ENCODE results near the gene MAPK8.

Gene MAPK8

GRCh38 chr10:48284811-48285210 lies 21.7 kb upstream of the MAPK8 start:
- Histone ChIP-seq H3K27me3 (ENCODE audit: insufficient read depth, poor library complexity, severe bottlenecking) (no peaks in the 10 kb centered on the region), H3K4me3 (replicated peaks; ENCODE audit: insufficient read depth, low read length) (no peak overlapping the region), H3K27ac (replicated peaks) (no peak overlapping the region)
- no peak for TF ChIP-seq POLR2AphosphoS5 (IDR thresholded peaks at IDR 0.05; ENCODE audit: low read depth)
- DNase-seq (ENCODE audit: low read depth in 1 of 2, low spot score in 1 of 2) = no peak

GRCh38 chr10:48285710-48286109 lies 20.8 kb upstream of the MAPK8 start:
- TF ChIP-seq SPI1 (IDR thresholded peaks at IDR 0.05; ENCODE audit: borderline replicate concordance, low read depth) (no peak), POLR2AphosphoS5 (IDR thresholded peaks at IDR 0.05; ENCODE audit: low read depth) (no peak), REST (IDR thresholded peaks at IDR 0.05; ENCODE audit: insufficient replicate concordance, low read depth) (no peak), GABPA (IDR thresholded peaks at IDR 0.05; ENCODE audit: low read depth) (no peak), CTCF (IDR thresholded peaks at IDR 0.05; ENCODE audit: insufficient read depth, low read length) (no peak)
- H3K27me3 ChIP-seq (ENCODE audit: insufficient read depth, poor library complexity, severe bottlenecking) = no peaks in the 10 kb centered on the region
- H3K4me3 ChIP-seq (replicated peaks; ENCODE audit: insufficient read depth, low read length) = no peak overlapping the region
- H3K27ac ChIP-seq (replicated peaks) = no peak overlapping the region
- no peak for DNase-seq (ENCODE audit: low read depth in 1 of 2, low spot score in 1 of 2)

- TF ChIP-seq CTCF (IDR thresholded peaks at IDR 0.05; ENCODE audit: insufficient read depth, low read length) (no peak), POLR2AphosphoS5 (IDR thresholded peaks at IDR 0.05; ENCODE audit: low read depth) (no peak), SPI1 (IDR thresholded peaks at IDR 0.05; ENCODE audit: borderline replicate concordance, low read depth) (no peak), REST (IDR thresholded peaks at IDR 0.05; ENCODE audit: insufficient replicate concordance, low read depth) (no peak), GABPA (IDR thresholded peaks at IDR 0.05; ENCODE audit: low read depth) (no peak)
- Histone ChIP-seq H3K27me3 (ENCODE audit: insufficient read depth, poor library complexity, severe bottlenecking) (no peaks in the 10 kb centered on the region), H3K4me3 (replicated peaks; ENCODE audit: insufficient read depth, low read length) (no peak overlapping the region), H3K27ac (replicated peaks) (no peak overlapping the region)
- no peak for DNase-seq (ENCODE audit: low read depth in 1 of 2, low spot score in 1 of 2)
Measured at GRCh38 chr10:48286356-48286755, 20.1 kb upstream of the MAPK8 start.

GRCh38 chr10:48287417-48288391 lies 18.8 kb upstream of the MAPK8 start:
- TF ChIP-seq REST (IDR thresholded peaks at IDR 0.05; ENCODE audit: insufficient replicate concordance, low read depth) (no peak), CTCF (IDR thresholded peaks at IDR 0.05; ENCODE audit: insufficient read depth, low read length) (no peak), SPI1 (IDR thresholded peaks at IDR 0.05; ENCODE audit: borderline replicate concordance, low read depth) (no peak), GABPA (IDR thresholded peaks at IDR 0.05; ENCODE audit: low read depth) (no peak), POLR2AphosphoS5 (IDR thresholded peaks at IDR 0.05; ENCODE audit: low read depth) (no peak)
- no peak for DNase-seq (ENCODE audit: low read depth in 1 of 2, low spot score in 1 of 2)

More at GRCh38 chr10:48287417-48288391, 18.8 kb upstream of the MAPK8 start:
- Histone ChIP-seq H3K27ac (replicated peaks) (no peak overlapping the region), H3K27me3 (ENCODE audit: insufficient read depth, poor library complexity, severe bottlenecking) (no peaks in the 10 kb centered on the region), H3K4me3 (replicated peaks; ENCODE audit: insufficient read depth, low read length) (no peak overlapping the region)
